Stimulated activated naive CD4-positive, alpha-beta T cell (primary cell): Measurements from ENCODE around the gene WDR73.
A peak's percentile ranks its signal among the peaks of the same experiment; 100 is the strongest.
"Not testable (repeated sequence)": the region's sequence is repeated elsewhere in the genome, so short reads cannot be mapped to it uniquely, and the experiment has no call there.

Experiments
- DNase-seq, 6 experiments: peaks; one replicate each; lab custom pipeline; 2025; lab: John Stamatoyannopoulos, UW

WDR73 gene

GRCh38 chr15:84657748-84658079 is 3.6 kb upstream of the WDR73 start:
- no peak for DNase-seq

GRCh38 chr15:84656972-84657371 is 2.9 kb upstream of the WDR73 start:
- DNase-seq: no peak

GRCh38 chr15:84654689-84655453 is 788 bp upstream of the WDR73 start:
- peak; percentile 55 to 77 (median 62) for DNase-seq

GRCh38 chr15:84653584-84653909 is 536 bp downstream of the WDR73 start:
- DNase-seq: no peak

- no peak for DNase-seq
These were observed 4.4 kb downstream of the WDR73 start for GRCh38 chr15:84649706-84650105.

GRCh38 chr15:84648539-84648938 is 5.5 kb downstream of the WDR73 start:
- no peak for DNase-seq

GRCh38 chr15:84647726-84648125 is 6.4 kb downstream of the WDR73 start:
- no peak for DNase-seq

- no peak for DNase-seq
These were observed 8.1 kb downstream of the WDR73 start for GRCh38 chr15:84645997-84646396.

- no peak for DNase-seq
These were observed 8.6 kb downstream of the WDR73 start for GRCh38 chr15:84645496-84645895.

GRCh38 chr15:84643838-84644237 is 10.2 kb downstream of the WDR73 start:
- no peak for DNase-seq

- DNase-seq: not testable (repeated sequence)
These were observed 11.4 kb downstream of the WDR73 start for GRCh38 chr15:84642640-84643039.

GRCh38 chr15:84641871-84642270 is 12.2 kb downstream of the WDR73 start:
- DNase-seq: not testable (repeated sequence)

- peak in 2 of 6 experiments; percentile 8 to 25 for DNase-seq
These were observed 16.0 kb downstream of the WDR73 start for GRCh38 chr15:84638103-84638502.

- DNase-seq: peak in 3 of 6 experiments; percentile 4 to 51 (median 43)
These were observed 19.8 kb downstream of the WDR73 start for GRCh38 chr15:84634228-84634837.

- peak; percentile 50 to 77 (median 70) for DNase-seq
These were observed 20.5 kb downstream of the WDR73 start for GRCh38 chr15:84633311-84634227.

GRCh38 chr15:84631706-84632272 is 22.3 kb downstream of the WDR73 start:
- DNase-seq: no peak

- no peak for DNase-seq
These were observed 25.1 kb downstream of the WDR73 start for GRCh38 chr15:84629033-84629432.

- no peak for DNase-seq
These were observed 29.0 kb downstream of the WDR73 start for GRCh38 chr15:84625123-84625522.

GRCh38 chr15:84624359-84624758 is 29.7 kb downstream of the WDR73 start:
- DNase-seq: no peak

- no peak for DNase-seq
These were observed 32.6 kb downstream of the WDR73 start for GRCh38 chr15:84621358-84621979.

- no peak for DNase-seq
These were observed 33.5 kb downstream of the WDR73 start for GRCh38 chr15:84620626-84621025.

GRCh38 chr15:84616235-84616634 is 37.8 kb downstream of the WDR73 start:
- no peak for DNase-seq
